Fibroblast of the aortic adventitia (primary cell): ENCODE data around the gene FPGS. TPM values are rescaled to one million over a fixed set of nuclear protein-coding genes. Genes with fewer than 3 reads are reported as not detected.

ENCODE experiments used
- DNase-seq: peaks from one replicate; pipeline ENCODE4 v3.0.0-alpha.2; 2010; ENCODE audit warnings: low read depth
- H3K4me3 ChIP-seq: 2 replicates; pipeline ENCODE4 v1.5.1; 2011; ENCODE audit warnings: low read depth, mild to moderate bottlenecking, control low read depth, low read length, moderate library complexity
- total RNA-seq: library from RNA; depleted of rRNA; stranded (reverse); fragments of >200 nt; gene quantifications from 2 replicates; pipeline ENCODE4 v1.2.3, GENCODE V29; 2012; ENCODE audit warnings: low replicate concordance
- TF ChIP-seq, protein P1 (sequence below): IDR thresholded peaks from 2 replicates; pipeline ENCODE4 v1.5.1; 2011; ENCODE audit warnings: mild to moderate bottlenecking, low read length, control low read depth, inconsistent platforms; ENCODE audit not compliant: insufficient read depth

The FPGS gene
- total RNA-seq, 1 donor = 61.5 TPM

DNA sequence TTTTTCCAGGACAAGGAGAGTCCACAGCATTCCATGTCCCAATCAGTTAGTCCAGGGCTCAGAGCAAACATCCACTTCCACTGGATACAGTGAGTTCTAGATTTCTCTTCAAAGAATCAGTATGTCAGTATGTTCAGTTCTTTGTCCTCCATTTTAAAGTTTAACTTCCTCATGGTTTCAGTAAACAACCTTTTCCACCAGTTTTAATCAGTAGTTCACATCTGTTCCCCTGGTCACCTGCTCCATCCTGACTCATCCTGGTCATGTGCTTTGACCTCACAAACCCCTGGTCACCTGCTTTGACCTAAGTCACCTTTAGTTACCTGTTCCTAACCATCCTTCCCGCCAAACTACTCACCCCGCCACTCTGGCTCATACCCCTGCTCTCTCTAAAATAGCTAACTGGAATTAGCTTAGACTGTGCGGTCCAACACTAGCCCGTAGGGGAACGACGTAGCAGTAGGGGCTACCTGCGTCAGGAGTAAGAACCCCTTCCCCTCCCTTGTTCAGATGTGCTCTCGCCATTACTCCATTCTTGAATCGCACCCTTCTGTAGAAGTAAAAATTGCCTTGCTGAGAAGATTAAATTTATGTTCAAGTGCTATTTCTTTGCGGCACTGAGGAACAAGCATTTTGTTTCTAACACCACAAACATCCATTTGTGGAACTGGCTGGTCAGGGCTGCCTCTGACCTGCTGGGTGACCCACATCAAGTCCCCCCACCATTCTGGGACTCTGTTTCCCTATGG, 46.2 kb downstream of the FPGS start:
- DNase-seq = no peak
- TF ChIP-seq, protein P1, sequence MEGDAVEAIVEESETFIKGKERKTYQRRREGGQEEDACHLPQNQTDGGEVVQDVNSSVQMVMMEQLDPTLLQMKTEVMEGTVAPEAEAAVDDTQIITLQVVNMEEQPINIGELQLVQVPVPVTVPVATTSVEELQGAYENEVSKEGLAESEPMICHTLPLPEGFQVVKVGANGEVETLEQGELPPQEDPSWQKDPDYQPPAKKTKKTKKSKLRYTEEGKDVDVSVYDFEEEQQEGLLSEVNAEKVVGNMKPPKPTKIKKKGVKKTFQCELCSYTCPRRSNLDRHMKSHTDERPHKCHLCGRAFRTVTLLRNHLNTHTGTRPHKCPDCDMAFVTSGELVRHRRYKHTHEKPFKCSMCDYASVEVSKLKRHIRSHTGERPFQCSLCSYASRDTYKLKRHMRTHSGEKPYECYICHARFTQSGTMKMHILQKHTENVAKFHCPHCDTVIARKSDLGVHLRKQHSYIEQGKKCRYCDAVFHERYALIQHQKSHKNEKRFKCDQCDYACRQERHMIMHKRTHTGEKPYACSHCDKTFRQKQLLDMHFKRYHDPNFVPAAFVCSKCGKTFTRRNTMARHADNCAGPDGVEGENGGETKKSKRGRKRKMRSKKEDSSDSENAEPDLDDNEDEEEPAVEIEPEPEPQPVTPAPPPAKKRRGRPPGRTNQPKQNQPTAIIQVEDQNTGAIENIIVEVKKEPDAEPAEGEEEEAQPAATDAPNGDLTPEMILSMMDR = no peak
- H3K4me3 ChIP-seq = no peak overlapping the region

DNA sequence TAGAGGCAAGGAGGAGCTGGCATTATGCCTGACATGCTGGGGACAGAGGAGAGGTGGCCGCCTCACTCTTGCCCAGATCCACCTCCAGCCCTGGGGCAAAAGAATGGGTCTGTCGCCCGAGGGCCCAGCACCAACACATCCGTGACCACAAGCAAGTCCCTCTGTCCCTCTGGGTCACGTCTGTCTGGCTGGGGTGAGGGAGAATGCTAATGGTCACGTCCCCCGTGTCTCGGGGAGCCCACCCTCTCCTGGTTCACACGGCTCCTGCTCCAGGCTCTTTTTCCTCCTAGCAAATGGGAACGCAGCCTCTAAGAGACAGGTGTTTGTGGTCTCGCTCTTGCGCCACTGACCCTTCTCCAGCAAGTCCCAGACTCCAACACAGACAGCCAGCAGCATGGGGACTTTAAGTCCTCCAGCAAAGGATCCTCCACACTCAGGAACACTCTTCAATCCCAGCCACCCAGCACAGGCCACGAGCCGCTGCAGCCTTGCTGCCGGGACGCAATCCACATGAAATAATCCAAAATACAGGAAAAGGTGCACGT, 47.7 kb downstream of the FPGS start:
- no peak for DNase-seq
- H3K4me3 ChIP-seq = no peak overlapping the region
- TF ChIP-seq, protein P1 = no peak

DNA sequence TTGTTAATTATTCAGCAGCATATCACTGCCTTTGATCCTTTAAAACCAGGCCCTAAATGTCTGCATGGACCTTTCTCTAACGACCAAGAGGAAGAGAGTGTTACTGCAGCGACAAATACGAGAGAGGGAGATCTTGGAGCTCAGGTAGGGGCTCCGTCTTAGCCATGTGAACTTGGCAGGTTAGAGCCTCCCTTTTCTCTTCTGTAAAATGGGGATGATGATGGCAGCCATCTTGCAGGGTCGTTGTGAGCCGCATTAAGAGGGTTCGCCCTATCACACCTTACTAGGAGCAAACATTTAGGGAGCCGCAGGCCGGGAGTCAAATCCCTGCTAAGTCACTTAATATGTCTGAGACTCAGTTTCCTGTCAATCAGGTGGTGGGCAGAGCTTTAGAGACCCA, 50.1 kb downstream of the FPGS start:
- no peak for DNase-seq
- peak overlapping the region; percentile 84 for H3K4me3 ChIP-seq
- TF ChIP-seq, protein P1 = no peak

GRCh38 chr9:127853312-127854183, 50.9 kb downstream of the FPGS start:
- TF ChIP-seq, protein P1 = no peak
- DNase-seq = peak; percentile 48
- H3K4me3 ChIP-seq = peak overlapping the region; percentile 84

GRCh38 chr9:127854184-127854806, 51.6 kb downstream of the FPGS start, which contains the start of gene ENG:
ENG (minus strand) TSS chr9:127854658; CDS start chr9:127854355, 303 bp downstream.
- TF ChIP-seq, protein P1 = peak; percentile 28
- peak within 1 kb of the TSS; percentile 84 for H3K4me3 ChIP-seq
- DNase-seq = peak; percentile 60

GRCh38 chr9:127854960-127855359, 52.3 kb downstream of the FPGS start:
- peak overlapping the region; percentile 6 for H3K4me3 ChIP-seq
- no peak for DNase-seq
- TF ChIP-seq, protein P1 = no peak
